ENCODE results near the gene ATP4B. TPM values are rescaled to one million over a fixed set of nuclear protein-coding genes. Genes with fewer than 3 reads are reported as not detected.

ATP4B gene
- total RNA-seq, 1 experiment from 2014 or later = not detected

- Histone ChIP-seq H3K4me1 (ENCODE audit: control insufficient read depth in 1 of 2, insufficient read depth in 2 of 2, low read length in 2 of 2) (no peaks in the 10 kb centered on the region), H3K9me3 (ENCODE audit: control insufficient read depth in 1 of 2, insufficient read depth in 1 of 2, low read depth in 1 of 2, low read length in 2 of 2) (no peaks in the 10 kb centered on the region), H2AFZ (ENCODE audit: low read depth, low read length, poor library complexity, severe bottlenecking) (no peak overlapping the region), H3K27ac (ENCODE audit: low read depth, low read length) (no peak overlapping the region), H3K9me2 (ENCODE audit: insufficient read depth) (no peaks in the 10 kb centered on the region), H3K4me2 (ENCODE audit: low read length) (no peak overlapping the region), H3K36me3 (ENCODE audit: control insufficient read depth in 1 of 2, insufficient read depth in 2 of 2, low read length in 2 of 2) (no peaks in the 10 kb centered on the region), H3K27me3 (ENCODE audit: insufficient read depth, low read length) (no peaks in the 10 kb centered on the region), H4K20me1 (ENCODE audit: insufficient read depth) (no peaks in the 10 kb centered on the region), H3K79me2 (ENCODE audit: insufficient read depth, low read length) (no peaks in the 10 kb centered on the region), H3K4me3 (replicated peaks in 1 of 2; ENCODE audit: low read depth in 1 of 2, low read length in 2 of 2) (no peak overlapping the region), H3K9ac (ENCODE audit: low read length) (no peak overlapping the region)
- BruUV-seq (replicated peaks) = no TSS peak
- DNase-seq (ENCODE audit: low read depth, low spot score) (no peak), ATAC-seq (no peak)
- POLR2A ChIA-PET = no interaction called here
- RAD21 ChIA-PET (ENCODE audit: low non-redundant PET in 1 of 2, low total read pairs in 2 of 2, uncharacterized antibody in 2 of 2, unreplicated experiment in 2 of 2) = no interaction called here
- CTCF ChIA-PET = no interaction called here
- intact Hi-C loops (cut with micrococcal nuclease) = no loop called here
- no peak for TF ChIP-seq ZNF274 (IDR thresholded peaks at IDR 0.05; ENCODE audit: low read depth, low read length)
- TF ChIP-seq TCF7L2 (IDR thresholded peaks at IDR 0.05; ENCODE audit: borderline replicate concordance, extremely low read depth, insufficient read depth, insufficient read length) = no peak
- TF ChIP-seq, protein P1, sequence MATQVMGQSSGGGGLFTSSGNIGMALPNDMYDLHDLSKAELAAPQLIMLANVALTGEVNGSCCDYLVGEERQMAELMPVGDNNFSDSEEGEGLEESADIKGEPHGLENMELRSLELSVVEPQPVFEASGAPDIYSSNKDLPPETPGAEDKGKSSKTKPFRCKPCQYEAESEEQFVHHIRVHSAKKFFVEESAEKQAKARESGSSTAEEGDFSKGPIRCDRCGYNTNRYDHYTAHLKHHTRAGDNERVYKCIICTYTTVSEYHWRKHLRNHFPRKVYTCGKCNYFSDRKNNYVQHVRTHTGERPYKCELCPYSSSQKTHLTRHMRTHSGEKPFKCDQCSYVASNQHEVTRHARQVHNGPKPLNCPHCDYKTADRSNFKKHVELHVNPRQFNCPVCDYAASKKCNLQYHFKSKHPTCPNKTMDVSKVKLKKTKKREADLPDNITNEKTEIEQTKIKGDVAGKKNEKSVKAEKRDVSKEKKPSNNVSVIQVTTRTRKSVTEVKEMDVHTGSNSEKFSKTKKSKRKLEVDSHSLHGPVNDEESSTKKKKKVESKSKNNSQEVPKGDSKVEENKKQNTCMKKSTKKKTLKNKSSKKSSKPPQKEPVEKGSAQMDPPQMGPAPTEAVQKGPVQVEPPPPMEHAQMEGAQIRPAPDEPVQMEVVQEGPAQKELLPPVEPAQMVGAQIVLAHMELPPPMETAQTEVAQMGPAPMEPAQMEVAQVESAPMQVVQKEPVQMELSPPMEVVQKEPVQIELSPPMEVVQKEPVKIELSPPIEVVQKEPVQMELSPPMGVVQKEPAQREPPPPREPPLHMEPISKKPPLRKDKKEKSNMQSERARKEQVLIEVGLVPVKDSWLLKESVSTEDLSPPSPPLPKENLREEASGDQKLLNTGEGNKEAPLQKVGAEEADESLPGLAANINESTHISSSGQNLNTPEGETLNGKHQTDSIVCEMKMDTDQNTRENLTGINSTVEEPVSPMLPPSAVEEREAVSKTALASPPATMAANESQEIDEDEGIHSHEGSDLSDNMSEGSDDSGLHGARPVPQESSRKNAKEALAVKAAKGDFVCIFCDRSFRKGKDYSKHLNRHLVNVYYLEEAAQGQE (IDR thresholded peaks at IDR 0.05; ENCODE audit: low read depth) = no peak
- no peak for TF ChIP-seq ZFX (IDR thresholded peaks at IDR 0.05)
- TF ChIP-seq EGR1 (IDR thresholded peaks at IDR 0.05; ENCODE audit: low read depth) = no peak
- no peak for TF ChIP-seq FOSL1 (IDR thresholded peaks at IDR 0.05; ENCODE audit: low read depth)
- TF ChIP-seq MAX (IDR thresholded peaks at IDR 0.05) = no peak
- no peak for TF ChIP-seq EZH2 (IDR thresholded peaks at IDR 0.05)
- TF ChIP-seq ZBTB33 (IDR thresholded peaks at IDR 0.05; ENCODE audit: extremely low read depth, insufficient replicate concordance, low read length) = no peak
- TF ChIP-seq, protein P2, sequence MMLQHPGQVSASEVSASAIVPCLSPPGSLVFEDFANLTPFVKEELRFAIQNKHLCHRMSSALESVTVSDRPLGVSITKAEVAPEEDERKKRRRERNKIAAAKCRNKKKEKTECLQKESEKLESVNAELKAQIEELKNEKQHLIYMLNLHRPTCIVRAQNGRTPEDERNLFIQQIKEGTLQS (IDR thresholded peaks at IDR 0.05) = no peak
- no peak for TF ChIP-seq CBX3 (IDR thresholded peaks at IDR 0.05; ENCODE audit: low read depth)
- TF ChIP-seq RAD21 (IDR thresholded peaks at IDR 0.05; ENCODE audit: low read depth) = no peak
- TF ChIP-seq JUND (IDR thresholded peaks at IDR 0.05) = no peak
- no peak for TF ChIP-seq SRF (IDR thresholded peaks at IDR 0.05; ENCODE audit: low read depth)
- no peak for TF ChIP-seq SP1 (IDR thresholded peaks at IDR 0.05; ENCODE audit: low read depth)
- TF ChIP-seq, protein P3, sequence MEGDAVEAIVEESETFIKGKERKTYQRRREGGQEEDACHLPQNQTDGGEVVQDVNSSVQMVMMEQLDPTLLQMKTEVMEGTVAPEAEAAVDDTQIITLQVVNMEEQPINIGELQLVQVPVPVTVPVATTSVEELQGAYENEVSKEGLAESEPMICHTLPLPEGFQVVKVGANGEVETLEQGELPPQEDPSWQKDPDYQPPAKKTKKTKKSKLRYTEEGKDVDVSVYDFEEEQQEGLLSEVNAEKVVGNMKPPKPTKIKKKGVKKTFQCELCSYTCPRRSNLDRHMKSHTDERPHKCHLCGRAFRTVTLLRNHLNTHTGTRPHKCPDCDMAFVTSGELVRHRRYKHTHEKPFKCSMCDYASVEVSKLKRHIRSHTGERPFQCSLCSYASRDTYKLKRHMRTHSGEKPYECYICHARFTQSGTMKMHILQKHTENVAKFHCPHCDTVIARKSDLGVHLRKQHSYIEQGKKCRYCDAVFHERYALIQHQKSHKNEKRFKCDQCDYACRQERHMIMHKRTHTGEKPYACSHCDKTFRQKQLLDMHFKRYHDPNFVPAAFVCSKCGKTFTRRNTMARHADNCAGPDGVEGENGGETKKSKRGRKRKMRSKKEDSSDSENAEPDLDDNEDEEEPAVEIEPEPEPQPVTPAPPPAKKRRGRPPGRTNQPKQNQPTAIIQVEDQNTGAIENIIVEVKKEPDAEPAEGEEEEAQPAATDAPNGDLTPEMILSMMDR (IDR thresholded peaks at IDR 0.05 in 2 of 3, conservative IDR thresholded peaks at IDR 0.05 in 1 of 3; ENCODE audit: borderline replicate concordance in 1 of 3, insufficient read depth in 1 of 3, low read depth in 2 of 3, low read length in 2 of 3) = no peak
Measured at GRCh38 chr13:113659337-113659736, 1.3 kb upstream of the ATP4B start.
